Astrocyte (in vitro differentiated cells and primary cell): ENCODE measurements around the gene NRF1. TPM values are rescaled to one million over a fixed set of nuclear protein-coding genes. Genes with fewer than 3 reads are reported as not detected.
"Not testable (repeated sequence)": the region's sequence is repeated elsewhere in the genome, so short reads cannot be mapped to it uniquely, and the experiment has no call there.

ENCODE experiments used
- DNase-seq: peaks from one replicate; pipeline ENCODE4 v3.0.0-alpha.2; 2010; ENCODE audit warnings: low read depth
- FAIRE-seq: peaks from 2 replicates; lab custom pipeline; 2011; peaks lifted over from hg19 to GRCh38; lab: Jason Lieb, UNC
- H2AFZ ChIP-seq: 2 replicates; pipeline ENCODE4 v1.6.0; 2012; ENCODE audit warnings: low read depth, low read length, inconsistent platforms
- H3K27ac ChIP-seq: 2 replicates; pipeline ENCODE4 v1.5.1; 2011; ENCODE audit warnings: low read depth, low read length, inconsistent platforms
- H3K27me3 ChIP-seq: 2 replicates; pipeline ENCODE4 v1.6.0; 2011; ENCODE audit warnings: low read length, inconsistent platforms; ENCODE audit not compliant: insufficient read depth
- H3K36me3 ChIP-seq: 2 replicates; pipeline ENCODE4 v1.5.1; 2011; ENCODE audit warnings: low read length, inconsistent platforms; ENCODE audit not compliant: insufficient read depth
- H3K4me1 ChIP-seq: 2 replicates; pipeline ENCODE4 v1.5.1; 2011; ENCODE audit warnings: low read length, inconsistent platforms; ENCODE audit not compliant: insufficient read depth
- H3K4me2 ChIP-seq: 2 replicates; pipeline ENCODE4 v1.6.0; 2012; ENCODE audit warnings: low read length, inconsistent platforms
- H3K4me3 ChIP-seq: 2 replicates; pipeline ENCODE4 v1.5.1; 2011; ENCODE audit warnings: low read depth, mild to moderate bottlenecking, low read length, inconsistent platforms; ENCODE audit not compliant: insufficient read depth
- H3K79me2 ChIP-seq: 2 replicates; pipeline ENCODE4 v1.6.0; 2012; ENCODE audit warnings: mild to moderate bottlenecking, low read length, inconsistent platforms; ENCODE audit not compliant: insufficient read depth
- H3K9ac ChIP-seq: 2 replicates; pipeline ENCODE4 v1.6.0; 2012; ENCODE audit warnings: mild to moderate bottlenecking, low read length, inconsistent platforms
- H3K9me3 ChIP-seq: 2 replicates; pipeline ENCODE4 v1.5.1; 2012; ENCODE audit warnings: low read depth, mild to moderate bottlenecking, low read length, inconsistent platforms; ENCODE audit not compliant: insufficient read depth
- H4K20me1 ChIP-seq: 2 replicates; pipeline ENCODE4 v1.6.0; 2012; ENCODE audit warnings: low read length, inconsistent platforms; ENCODE audit not compliant: insufficient read depth
- H3K27ac Mint-ChIP-seq: one replicate; pipeline ENCODE4 v1.8.0; 2021; ENCODE audit warnings: mild to moderate bottlenecking, mixed read lengths; ENCODE audit not compliant: unreplicated experiment
- H3K27me3 Mint-ChIP-seq: one replicate; pipeline ENCODE4 v1.8.0; 2021; ENCODE audit warnings: low read depth, mixed read lengths; ENCODE audit not compliant: unreplicated experiment
- H3K36me3 Mint-ChIP-seq: one replicate; pipeline ENCODE4 v1.8.0; 2021; ENCODE audit warnings: low read depth, mixed read lengths; ENCODE audit not compliant: unreplicated experiment
- H3K4me1 Mint-ChIP-seq: one replicate; pipeline ENCODE4 v1.8.0; 2021; ENCODE audit warnings: low read depth, mixed read lengths; ENCODE audit not compliant: unreplicated experiment
- H3K4me3 Mint-ChIP-seq: one replicate; pipeline ENCODE4 v1.8.0; 2021; ENCODE audit warnings: mild to moderate bottlenecking, moderate library complexity, mixed read lengths; ENCODE audit not compliant: unreplicated experiment
- H3K9me3 Mint-ChIP-seq: one replicate; pipeline ENCODE4 v1.8.0; 2021; ENCODE audit warnings: mild to moderate bottlenecking, mixed read lengths; ENCODE audit not compliant: unreplicated experiment
- EZH2 ChIP-seq: IDR thresholded peaks from 2 replicates; pipeline ENCODE4 v1.6.1; 2012; ENCODE audit warnings: mild to moderate bottlenecking, low read length, inconsistent platforms; ENCODE audit not compliant: insufficient read depth
- total RNA-seq: library from RNA; stranded (reverse); gene quantifications from 2 replicates; pipeline ENCODE4 v1.2.1, GENCODE V29; 2021
- TF ChIP-seq, protein P1 (sequence below): IDR thresholded peaks from 2 replicates; pipeline ENCODE4 v1.5.1; 2011; ENCODE audit warnings: low read depth, mild to moderate bottlenecking, inconsistent platforms, low read length, moderate library complexity; ENCODE audit not compliant: insufficient read depth

Gene NRF1
- total RNA-seq, 1 donor from 2014 or later = 12.7 TPM

DNA sequence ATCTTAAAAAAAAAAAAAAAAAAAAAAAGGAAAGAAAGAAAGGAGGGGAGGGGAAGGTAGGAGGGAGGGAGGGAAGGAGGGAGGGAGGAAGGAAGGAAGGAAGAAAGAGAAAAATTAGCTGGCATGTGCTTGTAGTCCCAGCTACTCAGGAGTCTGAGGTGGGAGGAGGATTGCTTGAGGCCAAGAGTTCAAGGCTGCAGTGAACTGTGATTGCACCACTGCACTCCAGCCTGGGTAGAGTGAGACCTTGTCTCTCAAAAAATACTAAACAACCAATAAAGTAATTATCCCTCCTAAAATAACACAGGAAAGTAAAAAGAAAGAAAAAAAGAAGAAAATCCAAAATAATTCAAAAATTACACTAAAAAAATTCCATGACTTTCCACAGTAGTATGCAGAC lies 13.8 kb upstream of the NRF1 start:
- H3K9me3 ChIP-seq = no peaks in the 10 kb centered on the region
- no peak overlapping the region for H3K4me3 ChIP-seq
- H2AFZ ChIP-seq = no peak overlapping the region
- DNase-seq (no peak), FAIRE-seq (no peak)
- H3K27me3 ChIP-seq = no peaks in the 10 kb centered on the region
- no peaks in the 10 kb centered on the region for H3K36me3 ChIP-seq
- H4K20me1 ChIP-seq = no peaks in the 10 kb centered on the region
- Mint-ChIP-seq H3K36me3 (no peaks in the 10 kb centered on the region), H3K4me1 (no peaks in the 10 kb centered on the region), H3K9me3 (no peaks in the 10 kb centered on the region), H3K27ac (no peak overlapping the region), H3K27me3 (no peaks in the 10 kb centered on the region), H3K4me3 (no peak overlapping the region)
- H3K4me1 ChIP-seq = no peaks in the 10 kb centered on the region
- no peaks in the 10 kb centered on the region for H3K79me2 ChIP-seq
- no peak overlapping the region for H3K27ac ChIP-seq
- no peak for TF ChIP-seq EZH2
- TF ChIP-seq, protein P1, sequence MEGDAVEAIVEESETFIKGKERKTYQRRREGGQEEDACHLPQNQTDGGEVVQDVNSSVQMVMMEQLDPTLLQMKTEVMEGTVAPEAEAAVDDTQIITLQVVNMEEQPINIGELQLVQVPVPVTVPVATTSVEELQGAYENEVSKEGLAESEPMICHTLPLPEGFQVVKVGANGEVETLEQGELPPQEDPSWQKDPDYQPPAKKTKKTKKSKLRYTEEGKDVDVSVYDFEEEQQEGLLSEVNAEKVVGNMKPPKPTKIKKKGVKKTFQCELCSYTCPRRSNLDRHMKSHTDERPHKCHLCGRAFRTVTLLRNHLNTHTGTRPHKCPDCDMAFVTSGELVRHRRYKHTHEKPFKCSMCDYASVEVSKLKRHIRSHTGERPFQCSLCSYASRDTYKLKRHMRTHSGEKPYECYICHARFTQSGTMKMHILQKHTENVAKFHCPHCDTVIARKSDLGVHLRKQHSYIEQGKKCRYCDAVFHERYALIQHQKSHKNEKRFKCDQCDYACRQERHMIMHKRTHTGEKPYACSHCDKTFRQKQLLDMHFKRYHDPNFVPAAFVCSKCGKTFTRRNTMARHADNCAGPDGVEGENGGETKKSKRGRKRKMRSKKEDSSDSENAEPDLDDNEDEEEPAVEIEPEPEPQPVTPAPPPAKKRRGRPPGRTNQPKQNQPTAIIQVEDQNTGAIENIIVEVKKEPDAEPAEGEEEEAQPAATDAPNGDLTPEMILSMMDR = no peak
- H3K4me2 ChIP-seq = no peak overlapping the region
- H3K9ac ChIP-seq = no peak overlapping the region

DNA sequence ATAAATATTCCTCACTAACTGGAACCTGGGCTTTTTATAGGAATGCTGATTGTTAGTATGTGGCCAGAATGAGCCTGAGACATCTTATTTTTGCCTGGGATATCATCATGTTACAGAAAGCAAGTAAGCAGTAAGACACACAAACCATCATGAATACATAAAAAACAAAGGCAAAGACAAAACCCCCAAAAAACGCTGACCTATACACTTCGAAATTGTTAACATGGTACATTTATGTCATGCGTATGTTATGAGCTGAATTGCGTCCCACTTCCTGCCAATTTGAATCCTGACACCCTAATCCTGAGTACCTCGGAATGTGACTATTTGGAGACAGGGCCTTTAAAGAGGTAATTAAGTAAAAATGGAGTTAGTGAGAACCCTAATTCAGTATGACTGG lies 12.3 kb upstream of the NRF1 start:
- Histone ChIP-seq H3K36me3 (no peaks in the 10 kb centered on the region), H3K27me3 (no peaks in the 10 kb centered on the region), H3K4me1 (no peaks in the 10 kb centered on the region), H2AFZ (no peak overlapping the region), H3K27ac (no peak overlapping the region), H3K4me2 (no peak overlapping the region), H3K9ac (no peak overlapping the region), H3K4me3 (no peak overlapping the region), H4K20me1 (no peaks in the 10 kb centered on the region), H3K79me2 (no peaks in the 10 kb centered on the region), H3K9me3 (no peaks in the 10 kb centered on the region)
- Mint-ChIP-seq H3K4me3 (no peak overlapping the region), H3K36me3 (no peaks in the 10 kb centered on the region), H3K4me1 (no peaks in the 10 kb centered on the region), H3K9me3 (peaks cover 3% of the 10 kb centered on the region), H3K27me3 (no peaks in the 10 kb centered on the region), H3K27ac (no peak overlapping the region)
- no peak for DNase-seq
- FAIRE-seq = no peak
- TF ChIP-seq, protein P1 = no peak
- TF ChIP-seq EZH2 = no peak

DNA sequence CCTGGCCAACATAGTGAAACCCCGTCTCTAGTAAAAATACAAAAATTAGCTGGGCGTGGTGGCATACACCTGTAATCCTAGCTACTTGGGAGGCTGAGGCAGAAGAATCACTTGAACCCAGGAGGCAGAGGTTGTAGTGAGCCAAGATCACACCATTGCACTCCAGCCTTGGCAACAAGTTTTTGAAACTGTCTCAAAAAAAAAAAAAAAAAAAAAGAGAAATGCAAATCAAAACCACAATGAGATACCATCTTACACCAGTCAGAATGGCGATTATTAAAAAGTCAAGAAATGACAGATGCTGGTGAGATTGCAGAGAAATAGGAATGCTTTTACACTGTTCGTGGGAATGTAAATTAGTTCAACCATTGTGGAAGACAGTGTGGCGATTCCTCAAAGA lies 7.9 kb upstream of the NRF1 start:
- not testable (repeated sequence) for H3K27me3 Mint-ChIP-seq, H3K27ac ChIP-seq, H3K4me2 ChIP-seq, H3K36me3 ChIP-seq, H2AFZ ChIP-seq, H3K4me3 Mint-ChIP-seq, H3K27ac Mint-ChIP-seq, H3K27me3 ChIP-seq, FAIRE-seq, H3K79me2 ChIP-seq, H3K4me3 ChIP-seq, H3K9me3 ChIP-seq, DNase-seq, H3K36me3 Mint-ChIP-seq, H3K9ac ChIP-seq, H3K4me1 ChIP-seq, H3K9me3 Mint-ChIP-seq, H3K4me1 Mint-ChIP-seq
- peaks cover 10% of the 10 kb centered on the region for H4K20me1 ChIP-seq

DNA sequence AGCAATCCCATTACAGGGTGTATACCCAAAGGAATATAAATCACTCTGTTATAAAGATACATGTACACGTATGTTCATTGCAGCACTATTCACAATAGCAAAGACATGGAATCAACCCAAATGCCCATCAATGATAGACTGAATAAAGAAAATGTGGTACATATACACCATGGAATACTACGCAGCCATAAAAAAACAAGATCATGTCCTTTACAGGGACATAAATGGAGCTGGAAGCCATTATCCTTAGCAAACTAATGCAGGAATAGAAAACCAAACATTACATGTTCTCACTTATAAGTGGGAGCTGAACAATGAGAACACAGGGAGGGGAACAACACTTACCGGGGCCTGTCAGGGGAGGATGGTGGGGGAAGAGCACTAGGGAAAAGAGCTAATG lies 7.5 kb upstream of the NRF1 start:
- H3K4me1 ChIP-seq, H3K4me3 Mint-ChIP-seq, H3K4me2 ChIP-seq, H3K9me3 ChIP-seq, H3K27me3 ChIP-seq, H3K27me3 Mint-ChIP-seq, H3K79me2 ChIP-seq, H3K27ac Mint-ChIP-seq, H3K36me3 ChIP-seq, H3K27ac ChIP-seq, H3K9ac ChIP-seq, H3K4me3 ChIP-seq, H3K36me3 Mint-ChIP-seq, FAIRE-seq, H3K4me1 Mint-ChIP-seq, DNase-seq, H3K9me3 Mint-ChIP-seq, H2AFZ ChIP-seq: not testable (repeated sequence)
- H4K20me1 ChIP-seq = peaks cover 10% of the 10 kb centered on the region
